HG03060 (cell line): ENCODE data around the gene TTLL10.

ENCODE experiments used
- ATAC-seq: cut with Tn5 transposase; IDR thresholded peaks from one replicate; pipeline ENCODE4 v1.9.1; 2021; ENCODE audit warnings: low read depth, moderate number of reproducible peaks; ENCODE audit not compliant: unreplicated experiment

Gene TTLL10

GRCh38 chr1:1173793-1174415 is at the start of gene TTLL10:
TSS of gene TTLL10 (plus strand) at chr1:1173880. CDS start at chr1:1179216, 5,336 bp downstream.
- no peak for ATAC-seq

- no peak for ATAC-seq
Measured at GRCh38 chr1:1124508-1124785, 49.2 kb upstream of the TTLL10 start.

- no peak for ATAC-seq
Measured at GRCh38 chr1:1124786-1125642, 48.7 kb upstream of the TTLL10 start.

GRCh38 chr1:1125945-1126344 is 47.7 kb upstream of the TTLL10 start:
- no peak for ATAC-seq

GRCh38 chr1:1127551-1128451 is 45.9 kb upstream of the TTLL10 start:
- ATAC-seq, result no peak

- ATAC-seq, result no peak
Measured at GRCh38 chr1:1128454-1129139, 45.1 kb upstream of the TTLL10 start.

- no peak for ATAC-seq
Measured at GRCh38 chr1:1129381-1129821, 44.3 kb upstream of the TTLL10 start.

GRCh38 chr1:1130206-1131120 is 43.2 kb upstream of the TTLL10 start:
- ATAC-seq, result no peak

- ATAC-seq, result no peak
Measured at GRCh38 chr1:1132042-1132950, 41.4 kb upstream of the TTLL10 start.

- ATAC-seq, result no peak
Measured at GRCh38 chr1:1132956-1133750, 40.5 kb upstream of the TTLL10 start.

GRCh38 chr1:1134300-1134970 is 39.2 kb upstream of the TTLL10 start:
- no peak for ATAC-seq

GRCh38 chr1:1135339-1136136 is 38.1 kb upstream of the TTLL10 start:
- ATAC-seq, result no peak

GRCh38 chr1:1136547-1137230 is 37.0 kb upstream of the TTLL10 start:
- ATAC-seq, result no peak

GRCh38 chr1:1137256-1138045 is 36.2 kb upstream of the TTLL10 start:
- ATAC-seq, result no peak

GRCh38 chr1:1140673-1141072 is 33.0 kb upstream of the TTLL10 start:
- no peak for ATAC-seq
